ENCODE measurements around the gene BRICD5.
A peak's percentile ranks its signal among the peaks of the same experiment; 100 is the strongest.

Gene BRICD5

GRCh38 chr16:2196162-2196980 lies 14.3 kb downstream of the BRICD5 start, which contains the start of gene CASKIN1:
CASKIN1 (minus strand) TSS chr16:2196605; CDS start chr16:2196432, 173 bp downstream.
- DNase-seq = no peak

- no peak for DNase-seq
Observed at GRCh38 chr16:2195322-2196161, 15.1 kb downstream of the BRICD5 start.

- peak; percentile 68 for DNase-seq
Observed at GRCh38 chr16:2194852-2195321, 15.8 kb downstream of the BRICD5 start.

GRCh38 chr16:2194166-2194834 lies 16.4 kb downstream of the BRICD5 start:
- DNase-seq = no peak

GRCh38 chr16:2191446-2191706 lies 19.3 kb downstream of the BRICD5 start:
- DNase-seq = no peak

GRCh38 chr16:2190659-2191445 lies 19.8 kb downstream of the BRICD5 start:
- no peak for DNase-seq

GRCh38 chr16:2190002-2190658 lies 20.5 kb downstream of the BRICD5 start:
- no peak for DNase-seq

GRCh38 chr16:2189252-2189893 lies 21.3 kb downstream of the BRICD5 start:
- DNase-seq = no peak

GRCh38 chr16:2188395-2188794 lies 22.3 kb downstream of the BRICD5 start:
- DNase-seq = no peak

GRCh38 chr16:2187212-2187611 lies 23.5 kb downstream of the BRICD5 start:
- no peak for DNase-seq

GRCh38 chr16:2186505-2186904 lies 24.2 kb downstream of the BRICD5 start:
- DNase-seq = no peak

GRCh38 chr16:2186064-2186463 lies 24.6 kb downstream of the BRICD5 start:
- no peak for DNase-seq

- DNase-seq = no peak
Observed at GRCh38 chr16:2184962-2185361, 25.7 kb downstream of the BRICD5 start.

- no peak for DNase-seq
Observed at GRCh38 chr16:2184346-2184745, 26.3 kb downstream of the BRICD5 start.

- no peak for DNase-seq
Observed at GRCh38 chr16:2183671-2184070, 27.0 kb downstream of the BRICD5 start.

GRCh38 chr16:2181952-2182351 lies 28.7 kb downstream of the BRICD5 start:
- DNase-seq = no peak

GRCh38 chr16:2180962-2181923 lies 29.4 kb downstream of the BRICD5 start:
- DNase-seq = no peak

GRCh38 chr16:2180461-2180860 lies 30.2 kb downstream of the BRICD5 start:
- DNase-seq = no peak

- no peak for DNase-seq
Observed at GRCh38 chr16:2179576-2179975, 31.1 kb downstream of the BRICD5 start.

- DNase-seq = no peak
Observed at GRCh38 chr16:2179107-2179501, 31.6 kb downstream of the BRICD5 start.

Data from DMS79 (cell line).